Measurements from ENCODE around the gene L3MBTL1.

DNA sequence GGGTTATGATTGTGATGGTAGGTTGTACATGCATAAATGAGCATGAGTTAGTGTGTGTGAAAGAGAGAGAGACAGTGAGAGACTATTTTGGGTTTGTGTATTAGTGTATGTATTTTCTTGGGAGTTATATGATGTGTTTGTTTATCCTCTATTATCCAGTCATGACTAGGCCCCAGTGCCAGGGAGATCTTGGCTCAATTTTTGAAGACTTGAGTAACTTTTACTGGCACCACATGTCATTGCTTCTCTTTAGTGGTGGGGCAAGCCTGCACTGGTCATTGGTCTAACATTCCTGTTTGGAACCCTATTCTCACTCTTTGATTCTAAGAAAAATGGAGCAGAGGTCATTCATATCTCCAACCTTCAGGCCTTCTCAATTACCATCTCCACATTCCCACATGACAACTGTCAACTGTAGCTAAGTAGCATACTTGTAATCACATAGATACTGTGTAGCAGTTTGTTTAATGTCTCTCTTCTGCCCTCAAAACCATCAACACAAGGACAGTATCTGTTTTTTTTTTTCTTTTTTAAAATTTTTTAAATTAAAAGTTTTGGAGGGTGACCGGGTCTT, 8.8 kb downstream of the L3MBTL1 start:
- no peak for TF ChIP-seq CTCF (IDR thresholded peaks at IDR 0.05; ENCODE audit: extremely low read depth in 1 of 2, insufficient read depth in 1 of 2, low read depth in 1 of 2, low read length in 2 of 2)
- TF ChIP-seq EZH2 (IDR thresholded peaks at IDR 0.05; ENCODE audit: borderline replicate concordance, low read depth, low read length, severe bottlenecking): no peak
- TF ChIP-seq JUN (IDR thresholded peaks at IDR 0.05; ENCODE audit: borderline replicate concordance, insufficient read depth, insufficient read length, low read depth): no peak
- TF ChIP-seq FOS (IDR thresholded peaks at IDR 0.05; ENCODE audit: borderline replicate concordance, insufficient read depth, low read length): no peak
- TF ChIP-seq MAX (IDR thresholded peaks at IDR 0.05; ENCODE audit: insufficient read depth, insufficient read length): no peak
- TF ChIP-seq POLR2A (IDR thresholded peaks at IDR 0.05; ENCODE audit: low read depth, low read length): no peak
- TF ChIP-seq POLR2AphosphoS5 (IDR thresholded peaks at IDR 0.05; ENCODE audit: insufficient read depth, low read depth, low read length): no peak
- no peak for TF ChIP-seq GATA2 (IDR thresholded peaks at IDR 0.05; ENCODE audit: insufficient read depth, insufficient read length, low read depth, low read length)
